GM10266 (cell line): ENCODE data around the gene KCNAB1.

ENCODE experiments used
- DNase-seq: peaks from one replicate; pipeline ENCODE4 v3.0.0; 2012; ENCODE audit errors: extremely low spot score
- TF ChIP-seq, protein P1 (sequence below): IDR thresholded peaks from 2 replicates; pipeline ENCODE4 v1.5.1; 2012; ENCODE audit warnings: mild to moderate bottlenecking, low read depth; ENCODE audit not compliant: control insufficient read depth, insufficient read depth; ENCODE audit errors: missing control alignments

Gene KCNAB1

DNA sequence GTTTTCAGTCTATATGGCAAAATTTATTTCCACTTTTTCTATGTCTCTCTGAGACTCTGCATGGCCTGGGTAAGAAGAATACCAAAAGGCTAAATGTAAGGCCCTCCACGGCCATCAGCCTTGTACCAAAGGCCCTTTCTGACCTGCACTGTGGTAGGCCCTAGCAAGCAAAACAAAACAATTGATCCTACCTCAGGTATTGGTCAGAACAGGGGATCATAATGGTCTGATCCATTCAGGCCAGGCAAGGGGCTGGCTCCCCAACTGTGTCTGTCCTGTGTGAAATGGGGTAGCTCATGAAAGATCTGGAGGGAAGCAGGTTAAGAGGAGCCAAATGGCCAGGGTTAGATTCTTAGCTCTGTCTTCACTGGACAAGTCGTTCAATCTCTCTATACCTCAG is 253.3 kb downstream of the KCNAB1 start:
- DNase-seq = no peak
- TF ChIP-seq, protein P1, sequence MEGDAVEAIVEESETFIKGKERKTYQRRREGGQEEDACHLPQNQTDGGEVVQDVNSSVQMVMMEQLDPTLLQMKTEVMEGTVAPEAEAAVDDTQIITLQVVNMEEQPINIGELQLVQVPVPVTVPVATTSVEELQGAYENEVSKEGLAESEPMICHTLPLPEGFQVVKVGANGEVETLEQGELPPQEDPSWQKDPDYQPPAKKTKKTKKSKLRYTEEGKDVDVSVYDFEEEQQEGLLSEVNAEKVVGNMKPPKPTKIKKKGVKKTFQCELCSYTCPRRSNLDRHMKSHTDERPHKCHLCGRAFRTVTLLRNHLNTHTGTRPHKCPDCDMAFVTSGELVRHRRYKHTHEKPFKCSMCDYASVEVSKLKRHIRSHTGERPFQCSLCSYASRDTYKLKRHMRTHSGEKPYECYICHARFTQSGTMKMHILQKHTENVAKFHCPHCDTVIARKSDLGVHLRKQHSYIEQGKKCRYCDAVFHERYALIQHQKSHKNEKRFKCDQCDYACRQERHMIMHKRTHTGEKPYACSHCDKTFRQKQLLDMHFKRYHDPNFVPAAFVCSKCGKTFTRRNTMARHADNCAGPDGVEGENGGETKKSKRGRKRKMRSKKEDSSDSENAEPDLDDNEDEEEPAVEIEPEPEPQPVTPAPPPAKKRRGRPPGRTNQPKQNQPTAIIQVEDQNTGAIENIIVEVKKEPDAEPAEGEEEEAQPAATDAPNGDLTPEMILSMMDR = no peak

- TF ChIP-seq, protein P1 = no peak
Observed at GRCh38 chr3:156376199-156376598, 255.8 kb downstream of the KCNAB1 start.

DNA sequence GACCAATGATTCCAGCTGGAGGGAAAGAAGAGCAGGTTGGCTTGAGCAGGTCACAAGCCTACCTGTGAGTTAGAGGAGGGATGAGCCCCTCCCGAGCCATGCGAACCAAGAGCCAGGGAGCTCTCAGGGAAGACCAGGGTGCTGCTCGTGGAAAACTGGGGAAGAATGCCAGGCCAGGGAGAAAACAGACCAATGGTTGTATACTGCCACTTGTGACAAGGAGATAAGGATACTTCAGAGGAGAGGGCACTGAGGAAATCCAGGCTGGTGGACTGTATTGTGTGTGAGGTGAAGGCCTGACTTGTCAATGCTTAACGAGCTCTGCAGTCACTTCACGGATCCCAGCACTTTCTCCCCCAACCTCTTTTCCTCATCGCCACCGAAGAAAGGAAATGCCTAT is 256.9 kb downstream of the KCNAB1 start:
- TF ChIP-seq, protein P1 = no peak
- no peak for DNase-seq

More at GRCh38 chr3:156376199-156376598, 255.8 kb downstream of the KCNAB1 start:
- DNase-seq = no peak

- TF ChIP-seq, protein P1 = no peak
- DNase-seq = no peak
Observed at GRCh38 chr3:156377718-156378117, 257.3 kb downstream of the KCNAB1 start.

GRCh38 chr3:156378871-156379270 is 258.5 kb downstream of the KCNAB1 start:
- TF ChIP-seq, protein P1 = no peak

GRCh38 chr3:156379327-156379726 is 258.9 kb downstream of the KCNAB1 start:
- TF ChIP-seq, protein P1 = no peak
- DNase-seq = no peak

More at GRCh38 chr3:156378871-156379270, 258.5 kb downstream of the KCNAB1 start:
- DNase-seq = no peak

- DNase-seq = no peak
- TF ChIP-seq, protein P1 = no peak
Observed at GRCh38 chr3:156381253-156381652, 260.9 kb downstream of the KCNAB1 start.
